Gastroesophageal sphincter (tissue), 3 donors: ENCODE results near the gene TRIM7.

ENCODE experiments used
- CTCF ChIP-seq, 4 experiments: fragments of 200-600 bp in 2 of 4; fragments of 450-650 bp in 2 of 4; sonication (generic) in 1 of 4; IDR thresholded peaks; one replicate each; pipeline ENCODE4 v1.5.1; 2017 to 2019; ENCODE audit warnings: antibody characterized with exemption in 4 of 4, mild to moderate bottlenecking in 2 of 4, moderate library complexity in 2 of 4
- POLR2A ChIP-seq, 2 donors: fragments of 450-650 bp; IDR thresholded peaks; one replicate each; pipeline ENCODE4 v1.6.1; 2017; ENCODE audit warnings: antibody characterized with exemption in 2 of 2, mild to moderate bottlenecking in 2 of 2, moderate library complexity in 1 of 2

GRCh38 chr5:181232593-181232992 lies 27.6 kb upstream of the TRIM7 start:
- TF ChIP-seq CTCF (IDR thresholded peaks at IDR 0.05) (no peak), POLR2A (IDR thresholded peaks at IDR 0.05) (no peak)
